Ishikawa (cell line): ENCODE measurements around the gene LCLAT1.

Experiments used
- CREB1 ChIP-seq: IDR thresholded peaks from 2 replicates; pipeline ENCODE4 v1.6.1; 2012; ENCODE audit warnings: low read depth
- EGR1 ChIP-seq: IDR thresholded peaks from 2 replicates; pipeline ENCODE4 v1.6.1; 2012
- EP300 ChIP-seq: IDR thresholded peaks from 2 replicates; pipeline ENCODE4 v1.6.1; 2012; ENCODE audit warnings: borderline replicate concordance
- RAD21 ChIP-seq: IDR thresholded peaks from 2 replicates; pipeline ENCODE4 v1.6.1; 2012; ENCODE audit warnings: low read depth
- REST ChIP-seq: IDR thresholded peaks from 2 replicates; pipeline ENCODE4 v1.6.1; 2012; ENCODE audit warnings: low read depth, mild to moderate bottlenecking
- TAF1 ChIP-seq: IDR thresholded peaks from 2 replicates; pipeline ENCODE4 v1.6.1; 2012; ENCODE audit warnings: low read depth, mild to moderate bottlenecking
- USF1 ChIP-seq: IDR thresholded peaks from 2 replicates; pipeline ENCODE4 v1.6.1; 2012
- YY1 ChIP-seq: IDR thresholded peaks from 2 replicates; pipeline ENCODE4 v1.6.1; 2012; ENCODE audit warnings: low read depth

- TF ChIP-seq USF1, result no peak
- TF ChIP-seq YY1, result no peak
- TF ChIP-seq CREB1, result no peak
- TF ChIP-seq RAD21, result no peak
- no peak for TF ChIP-seq REST
- TF ChIP-seq EP300, result no peak
- no peak for TF ChIP-seq TAF1
- no peak for TF ChIP-seq EGR1
Observed at GRCh38 chr2:30663806-30664205, 216.8 kb downstream of the LCLAT1 start.
